GM12892 (cell line): ENCODE data around the gene ABCA3.

Experiments
- POLR2A ChIP-seq: IDR thresholded peaks from 2 replicates; pipeline ENCODE4 v1.6.1; 2011; ENCODE audit warnings: low read depth, low read length, control low read depth
- POLR2AphosphoS5 ChIP-seq: IDR thresholded peaks from 2 replicates; pipeline ENCODE4 v1.6.1; 2011; ENCODE audit warnings: low read depth, low read length, control low read depth
- TAF1 ChIP-seq: IDR thresholded peaks from 2 replicates; pipeline ENCODE4 v1.6.1; 2011; ENCODE audit warnings: low read depth, mild to moderate bottlenecking, control low read depth, low read length, borderline replicate concordance

- TF ChIP-seq POLR2A, result no peak; the same call in 1 of the 2 replicates
- TF ChIP-seq POLR2AphosphoS5, result no peak
- TF ChIP-seq TAF1, result no peak
These were observed 102.2 kb downstream of the ABCA3 start for GRCh38 chr16:2238150-2238837.
